Measurements from ENCODE around the gene MAGEA12.
"Not testable (repeated sequence)": the region's sequence is repeated elsewhere in the genome, so short reads cannot be mapped to it uniquely, and the experiment has no call there.

Gene MAGEA12

DNA sequence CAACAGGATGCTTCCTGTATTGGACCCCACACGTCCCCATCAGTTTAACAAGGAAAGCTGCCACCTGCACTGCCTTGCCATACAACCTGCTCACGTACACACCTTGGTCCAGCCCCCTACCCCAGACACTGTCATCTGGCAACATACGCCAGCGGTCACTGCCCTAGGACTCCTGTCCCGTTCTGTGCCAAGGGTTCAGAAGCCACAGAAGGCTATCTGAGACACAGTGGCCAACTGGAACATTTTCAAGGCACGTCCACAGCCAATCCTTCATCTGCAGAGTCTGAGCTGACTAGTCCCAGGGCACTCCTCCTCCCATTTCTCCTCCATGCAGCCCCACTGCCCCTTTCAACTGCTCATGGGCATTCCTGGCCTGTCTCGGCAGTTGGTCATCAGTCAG, 28.0 kb downstream of the MAGEA12 start:
- DNase-seq (ENCODE audit: low spot score), result not testable (repeated sequence)

DNA sequence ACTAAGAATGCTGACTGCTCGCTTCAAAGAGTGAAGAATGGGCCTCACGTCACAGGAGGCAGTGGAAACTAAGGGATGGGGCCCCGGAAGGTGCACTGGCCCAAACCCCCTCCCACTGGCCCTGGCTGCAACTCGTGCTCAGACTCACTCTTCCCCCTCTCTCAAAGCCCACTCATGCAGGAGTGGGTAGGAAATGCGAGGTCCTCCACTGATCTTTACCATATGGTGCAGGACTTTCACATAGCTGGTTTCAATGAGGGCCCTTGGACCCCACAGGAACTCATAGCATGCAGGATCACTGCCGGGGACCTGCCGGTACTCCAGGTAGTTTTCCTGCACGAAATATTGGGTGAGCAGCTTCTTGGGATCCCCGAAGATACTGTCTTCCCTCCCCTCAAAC, 33.0 kb downstream of the MAGEA12 start:
- DNase-seq (ENCODE audit: low spot score), result not testable (repeated sequence)

DNA sequence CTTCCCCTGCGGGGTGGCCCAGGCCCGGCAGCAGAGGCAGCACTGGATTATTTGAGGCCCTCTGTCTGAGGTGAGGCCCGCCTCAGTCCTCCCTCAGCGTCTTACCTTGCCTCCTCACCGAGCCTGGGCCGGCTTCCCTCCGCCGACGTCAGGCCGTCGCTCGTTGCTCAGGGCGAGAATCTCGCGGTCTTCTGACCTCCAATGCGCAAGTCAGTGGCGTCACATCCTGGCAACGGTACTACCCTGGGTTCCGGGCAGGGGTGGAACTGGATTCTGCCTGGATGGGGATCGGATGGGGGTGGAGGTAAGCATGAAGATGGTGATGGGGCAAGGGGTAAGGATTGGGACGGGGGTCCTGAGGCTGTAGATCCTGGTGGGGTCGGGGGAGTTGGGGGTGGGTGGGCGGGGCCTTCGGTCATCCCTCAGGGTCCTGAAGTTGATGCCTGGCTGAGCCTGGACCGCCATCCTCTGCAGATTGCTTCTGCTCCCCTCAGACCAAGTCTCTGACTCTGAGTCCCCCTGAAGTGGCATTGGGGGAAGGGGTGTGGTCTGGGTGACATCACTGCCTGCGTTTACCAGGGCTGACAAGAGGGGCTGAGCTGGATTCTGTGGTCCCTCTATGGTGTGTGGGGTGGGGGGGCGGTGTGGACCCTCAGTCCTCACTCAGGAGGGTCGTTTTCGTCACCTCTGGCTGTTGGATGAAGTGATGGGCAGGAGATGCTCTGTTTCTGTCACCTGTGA, 36.2 kb downstream of the MAGEA12 start, which contains the start of gene MAGEA6:
MAGEA6 (minus strand) TSS at position 141 of the 741 bp plus-strand sequence. CDS start 2,039 bp downstream, outside the sequence.
- not testable (repeated sequence) for DNase-seq (ENCODE audit: low spot score)

DNA sequence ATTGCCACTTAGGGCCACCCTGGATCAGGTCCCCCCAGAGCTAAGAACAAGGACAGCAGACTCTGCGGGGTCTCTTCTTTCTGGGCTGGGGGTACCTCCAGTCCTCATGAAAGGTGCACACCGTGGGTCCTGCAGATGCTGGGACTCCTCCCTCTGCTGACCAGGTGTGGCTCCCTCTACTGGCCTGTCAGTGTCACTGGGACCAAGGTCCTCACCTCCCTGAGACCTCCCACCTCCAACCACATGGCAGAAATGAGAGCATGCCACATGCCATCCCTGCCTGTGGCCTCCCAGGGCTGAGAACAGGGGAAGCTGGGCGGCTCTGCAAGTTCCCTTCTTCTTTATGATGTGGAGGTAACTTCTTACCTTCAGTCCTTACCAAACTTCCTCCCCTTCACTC, 53.5 kb downstream of the MAGEA12 start:
- DNase-seq (ENCODE audit: low spot score), result not testable (repeated sequence)

All from putamen (tissue), 1 donor.